Measurements from ENCODE around the gene SELE. TPM values are rescaled to one million over a fixed set of nuclear protein-coding genes. Genes with fewer than 3 reads are reported as not detected.

SELE gene
- polyA plus RNA-seq, 3 donors, result not detected

GRCh38 chr1:169779970-169780369, 46.1 kb upstream of the SELE start:
- peak overlapping the region; percentile 21 for H2AFZ ChIP-seq (ENCODE audit: insufficient read depth, low read depth, low read length, poor library complexity, severe bottlenecking)

GRCh38 chr1:169779150-169779549, 45.3 kb upstream of the SELE start:
- Histone ChIP-seq H3K9me3 (replicated peaks in 1 of 2; ENCODE audit: control insufficient read depth in 1 of 2, insufficient read depth in 1 of 2, low read length in 2 of 2) (no peaks in the 10 kb centered on the region), H2AFZ (ENCODE audit: insufficient read depth, low read depth, low read length, poor library complexity, severe bottlenecking) (no peak overlapping the region), H3K4me2 (replicated peaks; ENCODE audit: extremely low read depth, low read length, poor library complexity, severe bottlenecking) (no peak overlapping the region), H3K27ac (ENCODE audit: low read depth in 1 of 2, low read length in 2 of 2) (no peak overlapping the region), H3K4me3 (replicated peaks in 1 of 3; ENCODE audit: low read depth in 2 of 3, low read length in 3 of 3) (no peak overlapping the region), H3K27me3 (ENCODE audit: control insufficient read depth in 2 of 2, insufficient read depth in 2 of 2, low read length in 2 of 2) (peaks cover 0 to 4% of the 10 kb centered on the region in 2 donors), H3K36me3 (replicated peaks in 1 of 2; ENCODE audit: control insufficient read depth in 1 of 2, insufficient read depth in 2 of 2, low read length in 2 of 2) (no peaks in the 10 kb centered on the region), H4K20me1 (ENCODE audit: insufficient read depth, low read length) (no peaks in the 10 kb centered on the region), H3K9ac (ENCODE audit: insufficient read depth, low read length, poor library complexity, severe bottlenecking) (no peak overlapping the region), H3K79me2 (ENCODE audit: insufficient read depth, low read length) (no peaks in the 10 kb centered on the region), H3K4me1 (ENCODE audit: control insufficient read depth in 1 of 2, insufficient read depth in 2 of 2, low read length in 2 of 2) (no peaks in the 10 kb centered on the region)
- Mint-ChIP-seq H3K4me3 (no peak overlapping the region), H3K27me3 (ENCODE audit: low read depth in 3 of 3) (peaks cover 0 to 6% (median 3%) of the 10 kb centered on the region in 3 donors), H3K9me3 (peaks cover 0 to 1% (median 0%) of the 10 kb centered on the region in 7 donors), H3K4me1 (no peaks in the 10 kb centered on the region), H3K36me3 (no peaks in the 10 kb centered on the region), H3K27ac (no peak overlapping the region)
- no peak for DNase-seq
- intact Hi-C loops (cut with micrococcal nuclease), result no loop called here
- no peak for TF ChIP-seq CTCF (IDR thresholded peaks at IDR 0.05)

More at GRCh38 chr1:169779970-169780369, 46.1 kb upstream of the SELE start:
- Histone ChIP-seq H3K79me2 (ENCODE audit: insufficient read depth, low read length) (no peaks in the 10 kb centered on the region), H3K4me1 (ENCODE audit: control insufficient read depth in 1 of 2, insufficient read depth in 2 of 2, low read length in 2 of 2) (no peaks in the 10 kb centered on the region), H4K20me1 (ENCODE audit: insufficient read depth, low read length) (no peaks in the 10 kb centered on the region), H3K9ac (ENCODE audit: insufficient read depth, low read length, poor library complexity, severe bottlenecking) (no peak overlapping the region), H3K27ac (ENCODE audit: low read depth in 1 of 2, low read length in 2 of 2) (no peak overlapping the region), H3K9me3 (replicated peaks in 1 of 2; ENCODE audit: control insufficient read depth in 1 of 2, insufficient read depth in 1 of 2, low read length in 2 of 2) (no peaks in the 10 kb centered on the region), H3K27me3 (ENCODE audit: control insufficient read depth in 2 of 2, insufficient read depth in 2 of 2, low read length in 2 of 2) (peaks cover 0 to 4% of the 10 kb centered on the region in 2 donors), H3K36me3 (replicated peaks in 1 of 2; ENCODE audit: control insufficient read depth in 1 of 2, insufficient read depth in 2 of 2, low read length in 2 of 2) (no peaks in the 10 kb centered on the region), H3K4me3 (replicated peaks in 1 of 3; ENCODE audit: low read depth in 2 of 3, low read length in 3 of 3) (no peak overlapping the region), H3K4me2 (replicated peaks; ENCODE audit: extremely low read depth, low read length, poor library complexity, severe bottlenecking) (no peak overlapping the region)
- no peak overlapping the region for H3K4me3 Mint-ChIP-seq
- H3K4me1 Mint-ChIP-seq, result no peaks in the 10 kb centered on the region
- DNase-seq, result no peak
- H3K27ac Mint-ChIP-seq, result no peak overlapping the region
- peaks cover 0 to 4% (median 0%) of the 10 kb centered on the region in 7 donors for H3K9me3 Mint-ChIP-seq
- H3K27me3 Mint-ChIP-seq (ENCODE audit: low read depth in 3 of 3), result peaks cover 5 to 13% (median 5%) of the 10 kb centered on the region in 3 donors
- no peak for TF ChIP-seq CTCF (IDR thresholded peaks at IDR 0.05)
- no peaks in the 10 kb centered on the region for H3K36me3 Mint-ChIP-seq
- intact Hi-C loops (cut with micrococcal nuclease), result no loop called here
- WGBS (ENCODE audit: insufficient coverage), result 0% methylated on average over 1 of the region's 4 CpGs

All from CD14-positive monocyte (primary cell).